Testis (tissue), 3 donors: ENCODE data around the gene HAND2. TPM values are rescaled to one million over a fixed set of nuclear protein-coding genes. Genes with fewer than 3 reads are reported as not detected.

ENCODE experiments used
- polyA plus RNA-seq: library from polyadenylated mRNA; stranded (reverse); fragments of 350-450 nt; fragmentation: Illumina TruSeq; extraction: RNeasy Lipid Tissue Mini Kit (QIAGEN cat#74804); gene quantifications from one replicate; pipeline ENCODE4 v1.2.3, GENCODE V29; 2014; ENCODE audit warnings: low read depth, low replicate concordance; ENCODE audit not compliant: insufficient read depth
- total RNA-seq, 2 donors: library from RNA; depleted of rRNA; stranded (reverse); fragments of >200 nt; gene quantifications; one replicate each; pipeline ENCODE4 v1.2.3, GENCODE V29; 2016

HAND2 gene
- total and polyA plus RNA-seq, 3 donors from 2014 or later, result 3.5 to 12.3 (median 9.4) TPM

Other genes with a start within 250 kb of the HAND2 start
- gene HMGB2, start 195.9 kb downstream of the HAND2 start, total RNA-seq, result 100 to 1,000 TPM in 1 of 2 donors, 10 to 100 TPM in 1; 80.1 to 117 TPM
- 235 TPM for gene HMGB2, start 195.9 kb downstream of the HAND2 start, polyA plus RNA-seq
- gene SAP30, start 159.3 kb downstream of the HAND2 start, total RNA-seq, result 10 to 100 TPM; 49.0 to 57.0 TPM
- 45.8 TPM for gene SAP30, start 159.3 kb downstream of the HAND2 start, polyA plus RNA-seq
- gene SCRG1, start 131.1 kb downstream of the HAND2 start, total RNA-seq, result 10 to 100 TPM; 22.9 to 32.0 TPM
- 29.1 TPM for gene SCRG1, start 131.1 kb downstream of the HAND2 start, polyA plus RNA-seq